Kidney (tissue), 14 donors: ENCODE data around the gene UCK2. TPM values are rescaled to one million over a fixed set of nuclear protein-coding genes. Genes with fewer than 3 reads are reported as not detected.

ENCODE experiments used
- DNase-seq, 5 donors: peaks; one replicate each; pipeline ENCODE4 v3.0.0-alpha.2; 2013 to 2020
- FAIRE-seq: peaks from 2 replicates; lab custom pipeline; 2012; peaks lifted over from hg19 to GRCh38; lab: Jason Lieb, UNC
- H3K27ac ChIP-seq, 2 donors: one replicate each; pipeline ENCODE4 v1.7.0; 2013; ENCODE audit warnings: low read depth in 2 of 2, low read length in 2 of 2, inconsistent platforms in 1 of 2
- H3K27me3 ChIP-seq: one replicate; pipeline ENCODE4 v1.7.1; 2013; ENCODE audit warnings: low read length, inconsistent platforms; ENCODE audit not compliant: control insufficient read depth, insufficient read depth
- H3K36me3 ChIP-seq, 3 donors: one replicate each; pipeline versions ENCODE4 v1.7.0 to v1.7.1; 2013; ENCODE audit warnings: low read length in 3 of 3, control low read depth in 1 of 3, inconsistent platforms in 1 of 3; ENCODE audit not compliant: insufficient read depth in 3 of 3, control insufficient read depth in 2 of 3
- H3K4me1 ChIP-seq, 3 donors: one replicate each; pipeline versions ENCODE4 v1.7.0 to v1.7.1; 2013; ENCODE audit warnings: low read length in 3 of 3, inconsistent platforms in 1 of 3, low read depth in 1 of 3; ENCODE audit not compliant: control insufficient read depth in 2 of 3, insufficient read depth in 2 of 3
- H3K4me3 ChIP-seq, 3 donors: one replicate each; pipeline versions ENCODE4 v1.7.0 to v1.8.1; 2013; ENCODE audit warnings: low read length in 3 of 3, control low read depth in 1 of 3, inconsistent platforms in 1 of 3
- H3K9ac ChIP-seq, 3 donors: one replicate each; pipeline versions ENCODE4 v1.7.0 to v1.7.1; 2013; ENCODE audit warnings: low read length in 3 of 3, control low read depth in 1 of 3, inconsistent platforms in 1 of 3
- H3K9me3 ChIP-seq, 3 donors: one replicate each; pipeline versions ENCODE4 v1.7.0 to v1.7.1; 2013; ENCODE audit warnings: low read length in 3 of 3, control low read depth in 1 of 3, inconsistent platforms in 1 of 3; ENCODE audit not compliant: control insufficient read depth in 2 of 3, insufficient read depth in 1 of 3
- CTCF ChIP-seq: IDR thresholded peaks from 3 replicates; pipeline ENCODE4 v1.5.1; 2012; ENCODE audit warnings: mild to moderate bottlenecking, moderate library complexity, borderline replicate concordance; ENCODE audit not compliant: insufficient read depth; ENCODE audit errors: extremely low read depth
- intact Hi-C: fragments of 100-400 bp; cut with DNase I; formaldehyde crosslinking; loops from one replicate; pipeline ENCODE4 v1.11.1; 2022
- polyA plus RNA-seq: library from polyadenylated mRNA; stranded (reverse); fragments of 350-450 nt; fragmentation: Illumina TruSeq; extraction: RNeasy Lipid Tissue Mini Kit (QIAGEN cat#74804); gene quantifications from one replicate; pipeline ENCODE4 v1.2.3, GENCODE V29; 2014; ENCODE audit warnings: low read depth, low replicate concordance; ENCODE audit not compliant: insufficient read depth
- total RNA-seq: library from RNA; stranded (reverse); fragmentation: NEBNext Ultra II Directional; extraction: Animal tissue kit (Norgen Biotek cat#: 25700); gene quantifications from one replicate; pipeline ENCODE4 v1.2.1, GENCODE V29; 2021
- donor health status: control.
- donor health status: control.
- donor health status: control.
- donor health status: control.
- donor health status: control.
- donor health status: DM: yes; HTN: yes; CAD: no.
- donor health status: Normal renal cell carcinoma (clear cell type).

The UCK2 gene
- total and polyA plus RNA-seq, 2 donors from 2014 or later = 8.2 to 18.7 TPM

GRCh38 chr1:165807613-165808012 is 19.8 kb upstream of the UCK2 start:
- Histone ChIP-seq H3K36me3 (no peaks in the 10 kb centered on the region), H3K4me3 (no peak overlapping the region), H3K27ac (no peak overlapping the region), H3K4me1 (no peaks in the 10 kb centered on the region), H3K27me3 (no peaks in the 10 kb centered on the region), H3K9me3 (no peaks in the 10 kb centered on the region), H3K9ac (no peak overlapping the region)
- FAIRE-seq (no peak), DNase-seq (no peak)
- no peak for TF ChIP-seq CTCF
- intact Hi-C loops = no loop called here

- Histone ChIP-seq H3K27me3 (no peaks in the 10 kb centered on the region), H3K27ac (no peak overlapping the region), H3K9me3 (no peaks in the 10 kb centered on the region), H3K4me3 (no peak overlapping the region), H3K4me1 (no peaks in the 10 kb centered on the region), H3K36me3 (no peaks in the 10 kb centered on the region), H3K9ac (no peak overlapping the region)
- no peak for FAIRE-seq
- intact Hi-C loops = no loop called here
- DNase-seq = no peak
- no peak for TF ChIP-seq CTCF
Measured at GRCh38 chr1:165815725-165816124, 11.7 kb upstream of the UCK2 start.

DNA sequence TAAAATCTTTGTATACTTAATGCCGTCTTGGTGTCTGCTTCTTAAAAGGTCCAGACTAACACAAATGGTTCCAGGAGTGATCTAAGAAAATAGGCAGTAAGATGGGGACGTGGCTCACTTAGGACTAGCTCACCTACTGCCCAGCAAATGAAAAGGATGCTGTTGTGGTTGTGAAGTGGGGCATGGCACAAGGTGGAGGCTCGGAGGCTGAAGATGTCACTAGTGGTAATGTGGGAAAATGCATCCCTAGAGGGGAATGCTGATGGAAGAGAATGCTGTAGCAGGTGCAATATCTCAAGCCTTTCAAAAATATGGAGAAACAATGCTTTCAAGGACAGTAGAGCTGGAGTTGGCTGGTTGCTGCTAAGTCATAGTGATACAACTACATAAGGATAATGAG is 11.3 kb upstream of the UCK2 start:
- no peak for FAIRE-seq
- H3K4me1 ChIP-seq = no peaks in the 10 kb centered on the region
- no peak for TF ChIP-seq CTCF

DNA sequence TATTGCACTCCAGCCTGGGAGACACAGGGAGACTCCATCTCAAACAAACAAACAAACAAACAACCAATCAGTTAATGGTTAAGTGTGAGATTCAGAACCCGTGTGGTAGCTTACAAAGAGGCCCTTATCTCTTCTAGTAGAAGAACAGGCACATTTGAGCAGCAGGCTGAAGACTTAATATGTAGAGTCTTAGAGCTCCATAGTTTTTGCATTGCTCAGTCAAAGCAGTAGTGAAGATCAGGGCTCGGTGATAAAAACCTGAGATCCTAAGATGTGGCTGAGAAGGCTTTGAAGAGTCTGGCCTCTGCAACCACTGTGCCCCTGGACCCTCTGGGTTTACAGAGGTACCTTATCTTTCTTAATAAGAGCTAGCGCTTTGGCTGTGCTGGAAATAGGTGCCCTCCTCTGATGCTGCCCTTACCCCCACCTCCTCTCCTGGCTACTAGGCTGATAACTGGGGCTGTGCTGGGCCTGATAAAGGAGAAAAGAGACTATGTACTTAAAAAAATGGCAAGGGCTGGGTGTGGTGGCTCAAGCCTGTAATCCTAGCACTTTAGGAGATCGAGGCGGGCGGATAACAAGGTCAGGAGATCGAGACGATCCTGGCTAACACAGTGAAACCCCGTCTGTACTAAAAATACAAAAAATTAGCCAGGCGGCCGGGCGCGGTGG is 10.5 kb upstream of the UCK2 start:
- no peaks in the 10 kb centered on the region for H3K36me3 ChIP-seq
- no peak for TF ChIP-seq CTCF
- no peaks in the 10 kb centered on the region for H3K9me3 ChIP-seq
- DNase-seq = no peak
- no peaks in the 10 kb centered on the region for H3K27me3 ChIP-seq
- H3K4me1 ChIP-seq = no peaks in the 10 kb centered on the region
- H3K4me3 ChIP-seq = no peak overlapping the region
- no peak overlapping the region for H3K27ac ChIP-seq
- no peak for FAIRE-seq
- H3K9ac ChIP-seq = no peak overlapping the region
- intact Hi-C loops = no loop called here

More for the DNA sequence above, 11.3 kb upstream of the UCK2 start:
- no peaks in the 10 kb centered on the region for H3K27me3 ChIP-seq
- no peak overlapping the region for H3K27ac ChIP-seq
- no peaks in the 10 kb centered on the region for H3K9me3 ChIP-seq
- no peak for DNase-seq
- no peak overlapping the region for H3K9ac ChIP-seq
- H3K36me3 ChIP-seq = no peaks in the 10 kb centered on the region
- no peak overlapping the region for H3K4me3 ChIP-seq
- intact Hi-C loops = no loop called here
